Measurements from ENCODE around the gene BLM. TPM values are rescaled to one million over a fixed set of nuclear protein-coding genes. Genes with fewer than 3 reads are reported as not detected.

Gene BLM
- polyA plus RNA-seq, 1 of the 3 experiments (the other 2 are of a cell fraction): 2.7 TPM

- TF ChIP-seq MAX (IDR thresholded peaks at IDR 0.05; ENCODE audit: low read depth): no peak
- no peak for TF ChIP-seq MXI1 (IDR thresholded peaks at IDR 0.05; ENCODE audit: low read depth, low read length)
- no peak for TF ChIP-seq USF1 (IDR thresholded peaks at IDR 0.05; ENCODE audit: borderline replicate concordance, low read depth)
- TF ChIP-seq RAD21 (IDR thresholded peaks at IDR 0.05; ENCODE audit: low read length): no peak
- no peak for TF ChIP-seq NFIC (IDR thresholded peaks at IDR 0.05; ENCODE audit: borderline replicate concordance)
- TF ChIP-seq, protein P1, sequence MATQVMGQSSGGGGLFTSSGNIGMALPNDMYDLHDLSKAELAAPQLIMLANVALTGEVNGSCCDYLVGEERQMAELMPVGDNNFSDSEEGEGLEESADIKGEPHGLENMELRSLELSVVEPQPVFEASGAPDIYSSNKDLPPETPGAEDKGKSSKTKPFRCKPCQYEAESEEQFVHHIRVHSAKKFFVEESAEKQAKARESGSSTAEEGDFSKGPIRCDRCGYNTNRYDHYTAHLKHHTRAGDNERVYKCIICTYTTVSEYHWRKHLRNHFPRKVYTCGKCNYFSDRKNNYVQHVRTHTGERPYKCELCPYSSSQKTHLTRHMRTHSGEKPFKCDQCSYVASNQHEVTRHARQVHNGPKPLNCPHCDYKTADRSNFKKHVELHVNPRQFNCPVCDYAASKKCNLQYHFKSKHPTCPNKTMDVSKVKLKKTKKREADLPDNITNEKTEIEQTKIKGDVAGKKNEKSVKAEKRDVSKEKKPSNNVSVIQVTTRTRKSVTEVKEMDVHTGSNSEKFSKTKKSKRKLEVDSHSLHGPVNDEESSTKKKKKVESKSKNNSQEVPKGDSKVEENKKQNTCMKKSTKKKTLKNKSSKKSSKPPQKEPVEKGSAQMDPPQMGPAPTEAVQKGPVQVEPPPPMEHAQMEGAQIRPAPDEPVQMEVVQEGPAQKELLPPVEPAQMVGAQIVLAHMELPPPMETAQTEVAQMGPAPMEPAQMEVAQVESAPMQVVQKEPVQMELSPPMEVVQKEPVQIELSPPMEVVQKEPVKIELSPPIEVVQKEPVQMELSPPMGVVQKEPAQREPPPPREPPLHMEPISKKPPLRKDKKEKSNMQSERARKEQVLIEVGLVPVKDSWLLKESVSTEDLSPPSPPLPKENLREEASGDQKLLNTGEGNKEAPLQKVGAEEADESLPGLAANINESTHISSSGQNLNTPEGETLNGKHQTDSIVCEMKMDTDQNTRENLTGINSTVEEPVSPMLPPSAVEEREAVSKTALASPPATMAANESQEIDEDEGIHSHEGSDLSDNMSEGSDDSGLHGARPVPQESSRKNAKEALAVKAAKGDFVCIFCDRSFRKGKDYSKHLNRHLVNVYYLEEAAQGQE (IDR thresholded peaks at IDR 0.05; ENCODE audit: low read depth, low read length): no peak
- no peak for TF ChIP-seq SIN3A (IDR thresholded peaks at IDR 0.05; ENCODE audit: borderline replicate concordance, low read depth, low read length)
Measured at GRCh38 chr15:90790561-90790960, 73.4 kb downstream of the BLM start (continued).

GRCh38 chr15:90794538-90794937, 77.4 kb downstream of the BLM start:
- no peak overlapping the region for H3K4me3 ChIP-seq (ENCODE audit: low read depth in 2 of 2, low read length in 1 of 2)
- ChIA-PET CTCF (no interaction called here), POLR2A (no interaction called here)
- H3K9me2 ChIP-seq: no peaks in the 10 kb centered on the region
- H3K4me1 ChIP-seq (ENCODE audit: control insufficient read depth in 1 of 2, insufficient read depth in 2 of 2, low read depth in 1 of 2, low read length in 1 of 2): no peaks in the 10 kb centered on the region
- H3K9me3 ChIP-seq: no peaks in the 10 kb centered on the region
- peaks cover 2 to 9% of the 10 kb centered on the region in 2 experiments for H3K36me3 ChIP-seq (replicated peaks in 1 of 2; ENCODE audit: control insufficient read depth in 1 of 2, insufficient read depth in 2 of 2, low read length in 1 of 2)
- H3K9ac ChIP-seq: no peak overlapping the region
- DNase-seq: no peak
- H2AFZ ChIP-seq (ENCODE audit: low read depth): no peak overlapping the region
- TF ChIP-seq IRF3 (IDR thresholded peaks at IDR 0.05; ENCODE audit: low read depth, low read length): no peak
- no peak for TF ChIP-seq MXI1 (IDR thresholded peaks at IDR 0.05; ENCODE audit: low read depth, low read length)
- H3K4me2 ChIP-seq: no peak overlapping the region
- WGBS (ENCODE audit: low lambda C conversion rate): 96% methylated on average over 2 of the region's 2 CpGs
- no peaks in the 10 kb centered on the region for H3F3A ChIP-seq (replicated peaks; ENCODE audit: insufficient read depth)
- H3K27me3 ChIP-seq (ENCODE audit: insufficient read depth): no peaks in the 10 kb centered on the region
- H4K20me1 ChIP-seq (ENCODE audit: insufficient read depth): no peaks in the 10 kb centered on the region
- H3K79me2 ChIP-seq (ENCODE audit: insufficient read depth): no peaks in the 10 kb centered on the region
- no peak overlapping the region for H3K27ac ChIP-seq (ENCODE audit: low read depth in 2 of 2, low read length in 1 of 2)

GRCh38 chr15:90799639-90800170, 82.6 kb downstream of the BLM start:
- 88% methylated on average over 1 of the region's 1 CpG for WGBS (ENCODE audit: low lambda C conversion rate)
- ChIA-PET CTCF (no interaction called here), POLR2A (no interaction called here)
- TF ChIP-seq MXI1 (IDR thresholded peaks at IDR 0.05; ENCODE audit: low read depth, low read length) (no peak), NFIC (IDR thresholded peaks at IDR 0.05; ENCODE audit: borderline replicate concordance) (no peak), IRF3 (IDR thresholded peaks at IDR 0.05; ENCODE audit: low read depth, low read length) (no peak), CHD2 (IDR thresholded peaks at IDR 0.05; ENCODE audit: low read length, partially characterized antibody) (no peak), SIN3A (IDR thresholded peaks at IDR 0.05; ENCODE audit: borderline replicate concordance, low read depth, low read length) (no peak), CTCF (IDR thresholded peaks at IDR 0.05) (no peak), FOXM1 (IDR thresholded peaks at IDR 0.05; ENCODE audit: low read depth) (no peak), TEAD4 (IDR thresholded peaks at IDR 0.05; ENCODE audit: borderline replicate concordance, insufficient read depth) (no peak), NRF1 (IDR thresholded peaks at IDR 0.05; ENCODE audit: low read depth, low read length) (no peak), SMC3 (IDR thresholded peaks at IDR 0.05; ENCODE audit: low read depth, low read length) (no peak), POLR2AphosphoS5 (IDR thresholded peaks at IDR 0.05; ENCODE audit: low read depth, low read length) (no peak), RFX5 (IDR thresholded peaks at IDR 0.05; ENCODE audit: low read length) (no peak)

More at GRCh38 chr15:90799639-90800170, 82.6 kb downstream of the BLM start:
- H3K27me3 ChIP-seq (ENCODE audit: insufficient read depth): no peaks in the 10 kb centered on the region
- H3K9me3 ChIP-seq: no peaks in the 10 kb centered on the region
- no peaks in the 10 kb centered on the region for H3K79me2 ChIP-seq (ENCODE audit: insufficient read depth)
- H3K36me3 ChIP-seq (replicated peaks in 1 of 2; ENCODE audit: control insufficient read depth in 1 of 2, insufficient read depth in 2 of 2, low read length in 1 of 2): no peaks in the 10 kb centered on the region
- H2AFZ ChIP-seq (ENCODE audit: low read depth): no peak overlapping the region
- no peak overlapping the region for H3K27ac ChIP-seq (ENCODE audit: low read depth in 2 of 2, low read length in 1 of 2)
- no peak for DNase-seq
- no peak overlapping the region for H3K9ac ChIP-seq
- no peak overlapping the region for H3K4me3 ChIP-seq (ENCODE audit: low read depth in 2 of 2, low read length in 1 of 2)
- no peaks in the 10 kb centered on the region for H3K9me2 ChIP-seq
- no peaks in the 10 kb centered on the region for H3K4me1 ChIP-seq (ENCODE audit: control insufficient read depth in 1 of 2, insufficient read depth in 2 of 2, low read depth in 1 of 2, low read length in 1 of 2)
- no peaks in the 10 kb centered on the region for H3F3A ChIP-seq (replicated peaks; ENCODE audit: insufficient read depth)
- H4K20me1 ChIP-seq (ENCODE audit: insufficient read depth): no peaks in the 10 kb centered on the region
- no peak overlapping the region for H3K4me2 ChIP-seq

All from SK-N-SH (cell line).